GM23248 (cell line): Measurements from ENCODE around the gene CLIP4. TPM values are rescaled to one million over a fixed set of nuclear protein-coding genes. Genes with fewer than 3 reads are reported as not detected.
A peak's percentile ranks its signal among the peaks of the same experiment; 100 is the strongest.

Source experiments
- DNase-seq: peaks from one replicate; pipeline ENCODE4 v3.0.0-alpha.2; 2015
- H2AFZ ChIP-seq: fragments of 200-600 bp; sonication (generic); 2 replicates; pipeline ENCODE4 v1.6.1; 2016; ENCODE audit warnings: antibody characterized with exemption
- H3F3A ChIP-seq: fragments of 200-600 bp; sonication (generic); 2 replicates; pipeline ENCODE4 v1.6.1; 2016; ENCODE audit warnings: mild to moderate bottlenecking, antibody characterized with exemption, mixed run types; ENCODE audit not compliant: insufficient read depth
- H3K27ac ChIP-seq: fragments of 200-600 bp; sonication (generic); 2 replicates; pipeline ENCODE4 v1.5.1; 2016; ENCODE audit warnings: mild to moderate bottlenecking
- H3K27me3 ChIP-seq: fragments of 200-600 bp; sonication (generic); replicated peaks from 2 replicates; pipeline ENCODE4 v1.6.1; 2016; ENCODE audit warnings: mild to moderate bottlenecking; ENCODE audit not compliant: insufficient read depth
- H3K36me3 ChIP-seq: fragments of 200-600 bp; sonication (generic); 2 replicates; pipeline ENCODE4 v1.6.1; 2016; ENCODE audit warnings: low read depth, mild to moderate bottlenecking
- H3K4me1 ChIP-seq: fragments of 200-600 bp; sonication (generic); 2 replicates; pipeline ENCODE4 v1.6.1; 2016; ENCODE audit warnings: mild to moderate bottlenecking; ENCODE audit not compliant: insufficient read depth
- H3K4me2 ChIP-seq: fragments of 200-600 bp; sonication (generic); one replicate; pipeline ENCODE4 v1.6.1; 2016; ENCODE audit warnings: mild to moderate bottlenecking; ENCODE audit not compliant: unreplicated experiment
- H3K4me3 ChIP-seq: fragments of 200-600 bp; sonication (generic); 2 replicates; pipeline ENCODE4 v1.5.1; 2016; ENCODE audit warnings: mild to moderate bottlenecking
- H3K79me2 ChIP-seq: fragments of 200-600 bp; sonication (generic); 2 replicates; pipeline ENCODE4 v1.6.1; 2016; ENCODE audit warnings: mild to moderate bottlenecking; ENCODE audit not compliant: insufficient read depth
- H3K9ac ChIP-seq: fragments of 200-600 bp; sonication (generic); 2 replicates; pipeline ENCODE4 v1.6.1; 2016; ENCODE audit warnings: mild to moderate bottlenecking
- H3K9me2 ChIP-seq: fragments of 200-600 bp; sonication (generic); 2 replicates; pipeline ENCODE4 v1.6.1; 2016; ENCODE audit warnings: mixed run types, mild to moderate bottlenecking, moderate library complexity; ENCODE audit not compliant: insufficient read depth
- H3K9me3 ChIP-seq: fragments of 200-600 bp; sonication (generic); one replicate; pipeline ENCODE4 v1.6.1; 2017; ENCODE audit warnings: low read depth
- H4K20me1 ChIP-seq: fragments of 200-600 bp; sonication (generic); 2 replicates; pipeline ENCODE4 v1.6.0; 2016; ENCODE audit not compliant: insufficient read depth
- EZH2 ChIP-seq: fragments of 200-600 bp; sonication (generic); IDR thresholded peaks from 2 replicates; pipeline ENCODE4 v1.6.1; 2018; ENCODE audit warnings: antibody characterized with exemption, mild to moderate bottlenecking; ENCODE audit not compliant: insufficient read depth, poor library complexity, severe bottlenecking
- EZH2phosphoT487 ChIP-seq: fragments of 200-600 bp; sonication (generic); IDR thresholded peaks from 2 replicates; pipeline ENCODE4 v1.6.1; 2018; ENCODE audit warnings: antibody characterized with exemption, moderate library complexity, mild to moderate bottlenecking, low read depth; ENCODE audit not compliant: insufficient read depth
- WGBS, 2 experiments: methylation state at CpG; one replicate each; pipeline ENCODE4 v1.1.6; 2015 to 2017; ENCODE audit warnings: low lambda C conversion rate in 2 of 2, low coverage in 1 of 2; ENCODE audit errors: missing lambda C conversion rate in 2 of 2; 5-methylcytosine and 5-hydroxymethylcytosine counted together
- in situ Hi-C: fragments of 300-500 bp; cut with MboI; formaldehyde crosslinking; loops from 2 replicates; pipeline ENCODE4 v1.15.0; 2020
- polyA plus RNA-seq: library from polyadenylated mRNA; unstranded; fragments of >200 nt; fragmentation: Nextera tagmentation; extraction: Ambion mirVana; gene quantifications from 2 replicates; pipeline ENCODE4 v1.2.1, GENCODE V29; 2016
- total RNA-seq: library from RNA; depleted of rRNA; stranded (reverse); fragments of >200 nt; shearing (Covaris generic); gene quantifications from 2 replicates; pipeline ENCODE4 v1.2.3, GENCODE V29; 2014

CLIP4 gene
- total and polyA plus RNA-seq, 2 experiments from 2014 or later = 35.3 to 55.2 TPM

DNA sequence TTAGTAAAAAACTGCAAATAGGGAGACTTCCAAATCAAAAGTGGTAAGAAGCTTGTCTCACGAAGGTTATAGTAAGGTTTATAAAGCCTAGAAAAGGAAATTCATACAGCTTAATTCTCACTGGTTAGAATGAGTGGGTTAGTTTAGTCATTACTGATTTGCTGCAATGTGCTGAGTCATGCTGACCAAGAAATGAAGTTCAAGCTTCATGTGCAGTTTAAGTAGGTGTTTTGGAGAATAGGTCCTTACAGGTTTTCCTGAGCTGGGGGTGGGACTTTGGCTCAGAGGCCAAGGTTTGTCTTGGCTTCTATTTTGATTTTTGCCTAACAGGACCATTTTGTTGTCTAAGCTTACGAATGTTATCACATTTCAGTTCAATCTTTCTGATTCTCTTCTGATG is 15.1 kb downstream of the CLIP4 start:
- DNase-seq = peak; percentile 88
- TF ChIP-seq EZH2phosphoT487 = no peak
- Histone ChIP-seq H3K4me2 (peak overlapping the region; percentile 87), H3K27me3 (no peaks in the 10 kb centered on the region), H2AFZ (peak overlapping the region; percentile 30), H3K27ac (peak overlapping the region; percentile 92), H3F3A (peaks cover 35% of the 10 kb centered on the region), H4K20me1 (no peaks in the 10 kb centered on the region), H3K36me3 (peaks cover 65% of the 10 kb centered on the region), H3K9me2 (no peaks in the 10 kb centered on the region), H3K79me2 (peaks cover 60% of the 10 kb centered on the region), H3K9ac (peak overlapping the region; percentile 73), H3K4me1 (peaks cover 34% of the 10 kb centered on the region), H3K9me3 (no peaks in the 10 kb centered on the region), H3K4me3 (peak overlapping the region; percentile 56)
- in situ Hi-C loops = no loop called here
- WGBS, 2 experiments = 13 to 14% methylated on average over 2 of the region's 2 CpGs

DNA sequence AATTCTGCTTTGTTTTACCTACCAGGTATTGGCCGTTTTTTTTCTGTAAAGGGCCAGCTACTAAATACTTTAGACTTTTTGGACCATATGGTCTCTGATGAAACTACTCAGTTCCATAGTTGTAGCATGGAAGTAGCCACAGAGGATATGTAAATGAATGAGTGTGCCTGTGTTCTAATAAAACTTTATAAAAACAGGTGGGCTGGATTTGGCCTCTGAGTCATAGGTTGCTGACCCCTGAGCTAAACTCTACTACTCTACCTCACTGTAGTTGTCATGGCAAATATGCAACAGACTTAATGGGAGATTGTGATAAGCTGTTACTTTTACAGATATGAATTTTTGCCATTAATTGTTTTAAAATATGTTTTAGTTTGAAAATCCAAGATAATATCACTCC is 19.7 kb downstream of the CLIP4 start:
- no peaks in the 10 kb centered on the region for H3K9me2 ChIP-seq
- peaks cover 56% of the 10 kb centered on the region for H3K36me3 ChIP-seq
- H2AFZ ChIP-seq = no peak overlapping the region
- H3F3A ChIP-seq = peaks cover 18% of the 10 kb centered on the region
- H3K4me3 ChIP-seq = no peak overlapping the region
- in situ Hi-C loops = no loop called here
- no peaks in the 10 kb centered on the region for H3K9me3 ChIP-seq
- H3K9ac ChIP-seq = no peak overlapping the region
- no peaks in the 10 kb centered on the region for H4K20me1 ChIP-seq
- no peaks in the 10 kb centered on the region for H3K27me3 ChIP-seq
- TF ChIP-seq EZH2phosphoT487 (no peak), EZH2 (no peak)
- DNase-seq = no peak
- peaks cover 55% of the 10 kb centered on the region for H3K79me2 ChIP-seq
- 93 to 100% methylated on average over 1 of the region's 1 CpG for WGBS, 2 experiments
- H3K27ac ChIP-seq = no peak overlapping the region
- peaks cover 15% of the 10 kb centered on the region for H3K4me1 ChIP-seq
- H3K4me2 ChIP-seq = no peak overlapping the region

DNA sequence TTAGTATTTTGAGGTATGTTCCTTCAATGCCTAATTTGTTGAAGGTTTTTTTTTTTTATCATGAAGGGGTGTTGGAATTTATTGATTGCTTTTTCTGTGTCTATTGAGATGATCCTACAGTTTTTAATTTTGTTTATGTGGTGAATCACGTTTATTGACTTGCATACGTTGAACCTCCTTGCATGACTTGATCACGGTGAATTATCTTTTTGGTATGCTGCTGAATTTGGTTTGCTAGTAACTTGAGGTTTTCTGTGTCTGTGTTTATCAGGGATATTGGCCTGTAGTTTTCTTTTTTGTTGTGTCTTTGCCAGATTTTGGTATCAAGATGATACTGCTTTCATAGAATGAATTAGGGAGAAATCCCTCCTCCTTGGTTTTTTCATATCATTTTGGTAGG is 23.9 kb downstream of the CLIP4 start:
- 86 to 91% methylated on average over 3 of the region's 3 CpGs for WGBS, 2 experiments
- no peak overlapping the region for H3K27ac ChIP-seq
- H3F3A ChIP-seq = peaks cover 10% of the 10 kb centered on the region
- H2AFZ ChIP-seq = no peak overlapping the region
- no peak overlapping the region for H3K4me2 ChIP-seq
- H3K36me3 ChIP-seq = peaks cover 34% of the 10 kb centered on the region
- H3K79me2 ChIP-seq = peaks cover 60% of the 10 kb centered on the region
- DNase-seq = peak; percentile 10
- H4K20me1 ChIP-seq = no peaks in the 10 kb centered on the region
- no peaks in the 10 kb centered on the region for H3K27me3 ChIP-seq
- no peak overlapping the region for H3K4me3 ChIP-seq
- TF ChIP-seq EZH2 = no peak
- no peak for TF ChIP-seq EZH2phosphoT487
- no peaks in the 10 kb centered on the region for H3K4me1 ChIP-seq
- in situ Hi-C loops = no loop called here
- no peaks in the 10 kb centered on the region for H3K9me2 ChIP-seq
- no peak overlapping the region for H3K9ac ChIP-seq
- H3K9me3 ChIP-seq = no peaks in the 10 kb centered on the region

DNA sequence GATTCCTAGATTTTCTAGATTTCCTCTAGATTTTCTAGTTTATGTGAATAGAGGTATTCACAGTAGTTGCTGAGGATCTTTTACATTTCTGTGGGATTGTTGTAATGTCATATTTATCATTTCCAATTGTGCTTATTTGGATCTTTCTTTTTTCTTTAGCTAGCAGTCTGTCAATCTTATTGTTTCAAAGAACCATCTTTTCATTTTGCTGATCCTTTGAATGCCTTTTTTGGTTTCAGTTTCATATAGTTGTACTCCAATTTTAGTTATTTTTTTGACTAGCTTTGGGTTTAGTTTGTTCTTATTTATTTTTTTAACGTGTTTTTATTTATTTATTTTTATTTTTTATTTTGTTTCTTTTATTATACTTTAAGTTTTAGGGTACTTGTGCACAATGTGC is 24.5 kb downstream of the CLIP4 start:
- H4K20me1 ChIP-seq = no peaks in the 10 kb centered on the region
- in situ Hi-C loops = no loop called here
- H3K4me1 ChIP-seq = no peaks in the 10 kb centered on the region
- WGBS, 2 experiments = 98 to 100% methylated on average over 1 of the region's 1 CpG
- no peak overlapping the region for H3K9ac ChIP-seq
- H3K4me2 ChIP-seq = no peak overlapping the region
- H3K4me3 ChIP-seq = no peak overlapping the region
- no peaks in the 10 kb centered on the region for H3K27me3 ChIP-seq
- H3K9me3 ChIP-seq = no peaks in the 10 kb centered on the region
- no peak overlapping the region for H3K27ac ChIP-seq
- DNase-seq = no peak
- H3F3A ChIP-seq = peaks cover 10% of the 10 kb centered on the region
- no peak overlapping the region for H2AFZ ChIP-seq
- peaks cover 58% of the 10 kb centered on the region for H3K79me2 ChIP-seq
- peaks cover 29% of the 10 kb centered on the region for H3K36me3 ChIP-seq
- no peak for TF ChIP-seq EZH2
- no peak for TF ChIP-seq EZH2phosphoT487
- no peaks in the 10 kb centered on the region for H3K9me2 ChIP-seq

DNA sequence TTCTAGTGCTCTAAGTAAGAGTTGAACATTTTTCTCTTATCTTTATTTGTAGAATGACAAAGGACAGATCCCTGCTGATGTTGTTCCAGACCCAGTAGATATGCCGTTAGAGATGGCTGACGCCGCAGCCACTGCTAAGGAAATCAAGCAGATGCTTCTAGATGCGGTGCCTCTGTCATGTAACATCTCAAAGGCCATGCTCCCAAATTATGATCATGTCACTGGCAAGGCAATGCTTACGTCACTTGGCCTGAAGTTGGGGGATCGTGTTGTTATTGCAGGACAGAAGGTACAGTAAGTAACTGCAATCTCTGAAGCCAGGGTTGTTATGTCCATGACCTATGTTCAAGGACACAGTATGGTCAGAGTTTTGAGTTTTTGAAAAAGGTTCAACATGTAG is 28.4 kb downstream of the CLIP4 start:
- H3K4me3 ChIP-seq = no peak overlapping the region
- no peaks in the 10 kb centered on the region for H4K20me1 ChIP-seq
- no peak overlapping the region for H3K4me2 ChIP-seq
- in situ Hi-C loops = no loop called here
- peaks cover 17% of the 10 kb centered on the region for H3K36me3 ChIP-seq
- TF ChIP-seq EZH2 (no peak), EZH2phosphoT487 (no peak)
- WGBS, 2 experiments = 87 to 89% methylated on average over 6 of the region's 6 CpGs
- H3K9ac ChIP-seq = no peak overlapping the region
- H3K27me3 ChIP-seq = no peaks in the 10 kb centered on the region
- no peak overlapping the region for H3K27ac ChIP-seq
- H3K9me2 ChIP-seq = no peaks in the 10 kb centered on the region
- H3F3A ChIP-seq = peaks cover 10% of the 10 kb centered on the region
- H3K9me3 ChIP-seq = no peaks in the 10 kb centered on the region
- peaks cover 34% of the 10 kb centered on the region for H3K79me2 ChIP-seq
- no peak for DNase-seq
- no peak overlapping the region for H2AFZ ChIP-seq
- H3K4me1 ChIP-seq = no peaks in the 10 kb centered on the region
